Activated T-helper 1 cell treated with anti-CD3 and anti-CD28 coated beads, Interleukin-12 subunit alpha, Interleukin-12 subunit beta, Interleukin-2, Interleukin-4 antibody, amounts not matched to agents 30 ng/mL and 10 ng/mL and 1 ng/mL, durations not matched to agents 14 hours and 24 hours and 36 hours (primary cell): ENCODE measurements around the gene CARD14. TPM values are rescaled to one million over a fixed set of nuclear protein-coding genes. Genes with fewer than 3 reads are reported as not detected.

Source experiments
- DNase-seq: peaks from one replicate; pipeline ENCODE4 v3.0.0; 2021; ENCODE audit warnings: low spot score
- H3K27ac Mint-ChIP-seq: one replicate; pipeline ENCODE4 v1.8.0; 2021; ENCODE audit warnings: mild to moderate bottlenecking, mixed read lengths
- H3K27me3 Mint-ChIP-seq: one replicate; pipeline ENCODE4 v1.8.0; 2022; ENCODE audit warnings: mild to moderate bottlenecking, moderate library complexity, mixed read lengths; ENCODE audit not compliant: insufficient read depth
- H3K36me3 Mint-ChIP-seq: one replicate; pipeline ENCODE4 v1.8.0; 2021; ENCODE audit warnings: low read depth, mixed read lengths
- H3K4me1 Mint-ChIP-seq: one replicate; pipeline ENCODE4 v1.8.0; 2021; ENCODE audit warnings: low read depth, mixed read lengths
- H3K4me3 Mint-ChIP-seq: one replicate; pipeline ENCODE4 v1.8.0; 2021; ENCODE audit warnings: mild to moderate bottlenecking, moderate library complexity, mixed read lengths
- H3K9me3 Mint-ChIP-seq: one replicate; pipeline ENCODE4 v1.8.0; 2021; ENCODE audit warnings: mixed read lengths
- intact Hi-C: fragments of 100-400 bp; cut with micrococcal nuclease; formaldehyde crosslinking; loops from one replicate; pipeline ENCODE4 v1.15.1; 2024
- total RNA-seq: library from RNA; stranded (reverse); gene quantifications from 2 replicates; pipeline ENCODE4 v1.2.3, GENCODE V29; 2022

Gene CARD14
- total RNA-seq, 1 donor from 2014 or later, result not detected

GRCh38 chr17:80220054-80220735, 50.4 kb downstream of the CARD14 start, which contains the start of the genes SGSH and SLC26A11:
SGSH (minus strand) TSS chr17:80220333; CDS start chr17:80220313, 20 bp downstream.
SLC26A11 (plus strand) TSS chr17:80220427; CDS start chr17:80221561, 1,134 bp downstream.
- DNase-seq, result peak; percentile 40
- no peaks in the 10 kb centered on the region for H3K9me3 Mint-ChIP-seq
- no peaks in the 10 kb centered on the region for H3K27me3 Mint-ChIP-seq
- H3K4me3 Mint-ChIP-seq, result peak within 1 kb of the TSS; percentile 85
- H3K36me3 Mint-ChIP-seq, result peaks cover 7% of the 10 kb centered on the region
- H3K4me1 Mint-ChIP-seq, result peaks cover 20% of the 10 kb centered on the region
- intact Hi-C loops, result no loop called here
- H3K27ac Mint-ChIP-seq, result peak within 1 kb of the TSS; percentile 85

- intact Hi-C loops, result no loop called here
- H3K4me1 Mint-ChIP-seq, result peaks cover 20% of the 10 kb centered on the region
- peaks cover 7% of the 10 kb centered on the region for H3K36me3 Mint-ChIP-seq
- no peak for DNase-seq
- H3K27me3 Mint-ChIP-seq, result no peaks in the 10 kb centered on the region
- peak overlapping the region; percentile 73 for H3K27ac Mint-ChIP-seq
- peak overlapping the region; percentile 81 for H3K4me3 Mint-ChIP-seq
- no peaks in the 10 kb centered on the region for H3K9me3 Mint-ChIP-seq
Measured at GRCh38 chr17:80220736-80221215, 50.9 kb downstream of the CARD14 start.

GRCh38 chr17:80221351-80222105, 51.7 kb downstream of the CARD14 start:
- peaks cover 4% of the 10 kb centered on the region for H3K36me3 Mint-ChIP-seq
- peak overlapping the region; percentile 73 for H3K27ac Mint-ChIP-seq
- no peaks in the 10 kb centered on the region for H3K27me3 Mint-ChIP-seq
- no peaks in the 10 kb centered on the region for H3K9me3 Mint-ChIP-seq
- intact Hi-C loops, result no loop called here
- H3K4me1 Mint-ChIP-seq, result peaks cover 20% of the 10 kb centered on the region
- H3K4me3 Mint-ChIP-seq, result peak overlapping the region; percentile 81
- DNase-seq, result no peak

GRCh38 chr17:80222376-80223141, 52.7 kb downstream of the CARD14 start:
- intact Hi-C loops, result no loop called here
- peaks cover 16% of the 10 kb centered on the region for H3K4me1 Mint-ChIP-seq
- H3K27ac Mint-ChIP-seq, result no peak overlapping the region
- H3K27me3 Mint-ChIP-seq, result no peaks in the 10 kb centered on the region
- H3K36me3 Mint-ChIP-seq, result peaks cover 2% of the 10 kb centered on the region
- peak overlapping the region; percentile 53 for H3K4me3 Mint-ChIP-seq
- DNase-seq, result no peak
- no peaks in the 10 kb centered on the region for H3K9me3 Mint-ChIP-seq

GRCh38 chr17:80223142-80223815, 53.4 kb downstream of the CARD14 start:
- H3K36me3 Mint-ChIP-seq, result no peaks in the 10 kb centered on the region
- intact Hi-C loops, result no loop called here
- no peak for DNase-seq
- peak overlapping the region; percentile 53 for H3K4me3 Mint-ChIP-seq
- H3K9me3 Mint-ChIP-seq, result no peaks in the 10 kb centered on the region
- H3K27ac Mint-ChIP-seq, result no peak overlapping the region
- H3K4me1 Mint-ChIP-seq, result peaks cover 14% of the 10 kb centered on the region
- H3K27me3 Mint-ChIP-seq, result no peaks in the 10 kb centered on the region

- no peak overlapping the region for H3K27ac Mint-ChIP-seq
- no peaks in the 10 kb centered on the region for H3K27me3 Mint-ChIP-seq
- DNase-seq, result no peak
- no peaks in the 10 kb centered on the region for H3K9me3 Mint-ChIP-seq
- H3K4me3 Mint-ChIP-seq, result no peak overlapping the region
- peaks cover 7% of the 10 kb centered on the region for H3K4me1 Mint-ChIP-seq
- intact Hi-C loops, result no loop called here
- no peaks in the 10 kb centered on the region for H3K36me3 Mint-ChIP-seq
Measured at GRCh38 chr17:80223838-80224497, 54.1 kb downstream of the CARD14 start.

GRCh38 chr17:80224683-80225082, 54.9 kb downstream of the CARD14 start:
- H3K36me3 Mint-ChIP-seq, result no peaks in the 10 kb centered on the region
- H3K27me3 Mint-ChIP-seq, result no peaks in the 10 kb centered on the region
- H3K4me3 Mint-ChIP-seq, result no peak overlapping the region
- intact Hi-C loops, result no loop called here
- no peak for DNase-seq
- peaks cover 2% of the 10 kb centered on the region for H3K4me1 Mint-ChIP-seq
- no peak overlapping the region for H3K27ac Mint-ChIP-seq
- no peaks in the 10 kb centered on the region for H3K9me3 Mint-ChIP-seq

GRCh38 chr17:80225230-80225629, 55.4 kb downstream of the CARD14 start:
- no peaks in the 10 kb centered on the region for H3K4me1 Mint-ChIP-seq
- H3K4me3 Mint-ChIP-seq, result no peak overlapping the region
- no peaks in the 10 kb centered on the region for H3K27me3 Mint-ChIP-seq
- H3K36me3 Mint-ChIP-seq, result no peaks in the 10 kb centered on the region
- H3K9me3 Mint-ChIP-seq, result no peaks in the 10 kb centered on the region
- no peak for DNase-seq
- intact Hi-C loops, result no loop called here
- no peak overlapping the region for H3K27ac Mint-ChIP-seq

- no peak overlapping the region for H3K4me3 Mint-ChIP-seq
- no peaks in the 10 kb centered on the region for H3K4me1 Mint-ChIP-seq
- intact Hi-C loops, result no loop called here
- DNase-seq, result no peak
- no peak overlapping the region for H3K27ac Mint-ChIP-seq
- no peaks in the 10 kb centered on the region for H3K27me3 Mint-ChIP-seq
- peaks cover 7% of the 10 kb centered on the region for H3K9me3 Mint-ChIP-seq
- no peaks in the 10 kb centered on the region for H3K36me3 Mint-ChIP-seq
Measured at GRCh38 chr17:80227156-80227555, 57.3 kb downstream of the CARD14 start.

GRCh38 chr17:80227666-80228065, 57.8 kb downstream of the CARD14 start:
- peaks cover 10% of the 10 kb centered on the region for H3K9me3 Mint-ChIP-seq
- no peaks in the 10 kb centered on the region for H3K27me3 Mint-ChIP-seq
- no peaks in the 10 kb centered on the region for H3K4me1 Mint-ChIP-seq
- intact Hi-C loops, result no loop called here
- peaks cover 3% of the 10 kb centered on the region for H3K36me3 Mint-ChIP-seq
- H3K27ac Mint-ChIP-seq, result no peak overlapping the region
- no peak for DNase-seq
- no peak overlapping the region for H3K4me3 Mint-ChIP-seq

GRCh38 chr17:80228477-80228876, 58.6 kb downstream of the CARD14 start:
- Mint-ChIP-seq H3K36me3 (peaks cover 6% of the 10 kb centered on the region), H3K4me3 (no peak overlapping the region), H3K27ac (no peak overlapping the region), H3K4me1 (no peaks in the 10 kb centered on the region), H3K9me3 (peaks cover 15% of the 10 kb centered on the region), H3K27me3 (no peaks in the 10 kb centered on the region)
- DNase-seq, result no peak
- intact Hi-C loops, result no loop called here

- H3K27ac Mint-ChIP-seq, result no peak overlapping the region
- intact Hi-C loops, result no loop called here
- H3K27me3 Mint-ChIP-seq, result no peaks in the 10 kb centered on the region
- H3K4me1 Mint-ChIP-seq, result no peaks in the 10 kb centered on the region
- no peak for DNase-seq
- H3K36me3 Mint-ChIP-seq, result peaks cover 9% of the 10 kb centered on the region
- no peak overlapping the region for H3K4me3 Mint-ChIP-seq
- peaks cover 16% of the 10 kb centered on the region for H3K9me3 Mint-ChIP-seq
Measured at GRCh38 chr17:80229011-80229410, 59.2 kb downstream of the CARD14 start.
